Measurements from ENCODE around the gene TMC3. TPM values are rescaled to one million over a fixed set of nuclear protein-coding genes. Genes with fewer than 3 reads are reported as not detected.

Gene TMC3
- total and polyA plus RNA-seq, 7 donors, result not detected

- Histone ChIP-seq H3K36me3 (ENCODE audit: insufficient read depth in 1 of 2, low read depth in 1 of 2) (no peaks in the 10 kb centered on the region), H3K4me1 (no peaks in the 10 kb centered on the region), H3K9me3 (no peaks in the 10 kb centered on the region), H3K27me3 (ENCODE audit: insufficient read depth in 3 of 3, low read length in 2 of 3) (peaks cover 0 to 10% (median 0%) of the 10 kb centered on the region in 3 donors), H3K27ac (no peak overlapping the region), H3K4me3 (no peak overlapping the region)
- no peak for TF ChIP-seq CTCF (IDR thresholded peaks at IDR 0.05)
- 89 to 95% (median 89%) methylated on average over 4 of the region's 4 CpGs for WGBS, 3 donors
- DNase-seq, result no peak
- intact Hi-C loops (cut with DNase I), result no loop called here
- no peak for ATAC-seq
These were observed 37.4 kb downstream of the TMC3 start for GRCh38 chr15:81336568-81336967.

GRCh38 chr15:81335631-81336030 is 38.4 kb downstream of the TMC3 start:
- no peak overlapping the region for H3K4me3 ChIP-seq
- H3K9me3 ChIP-seq, result no peaks in the 10 kb centered on the region
- no peaks in the 10 kb centered on the region for H3K4me1 ChIP-seq
- no peak overlapping the region for H3K27ac ChIP-seq
- peaks cover 0 to 10% (median 0%) of the 10 kb centered on the region in 3 donors for H3K27me3 ChIP-seq (ENCODE audit: insufficient read depth in 3 of 3, low read length in 2 of 3)
- WGBS, 3 donors, result 82 to 85% (median 85%) methylated on average over 4 of the region's 4 CpGs
- no peaks in the 10 kb centered on the region for H3K36me3 ChIP-seq (ENCODE audit: insufficient read depth in 1 of 2, low read depth in 1 of 2)
- no peak for TF ChIP-seq CTCF (IDR thresholded peaks at IDR 0.05)
- no peak for DNase-seq
- no peak for ATAC-seq
- intact Hi-C loops (cut with DNase I), result no loop called here

GRCh38 chr15:81334768-81335435 is 39.1 kb downstream of the TMC3 start:
- intact Hi-C loops (cut with DNase I), result loop anchor here in 1 of 2 donors (5.0 kb wide), 1 partner anchor 58 kb away; no protein-coding TSS in a partner anchor
- peaks cover 0 to 10% (median 0%) of the 10 kb centered on the region in 3 donors for H3K27me3 ChIP-seq (ENCODE audit: insufficient read depth in 3 of 3, low read length in 2 of 3)
- no peaks in the 10 kb centered on the region for H3K9me3 ChIP-seq
- WGBS, 3 donors, result 72 to 78% (median 75%) methylated on average over 10 of the region's 10 CpGs
- H3K27ac ChIP-seq, result no peak overlapping the region
- no peak for TF ChIP-seq CTCF (IDR thresholded peaks at IDR 0.05)
- no peak overlapping the region for H3K4me3 ChIP-seq
- ATAC-seq (no peak), DNase-seq (no peak)
- no peaks in the 10 kb centered on the region for H3K4me1 ChIP-seq
- H3K36me3 ChIP-seq (ENCODE audit: insufficient read depth in 1 of 2, low read depth in 1 of 2), result no peaks in the 10 kb centered on the region

- WGBS, 3 donors, result 93 to 98% (median 95%) methylated on average over 3 of the region's 3 CpGs
- no peak overlapping the region for H3K4me3 ChIP-seq
- intact Hi-C loops (cut with DNase I), result loop anchor here in 1 of 2 donors (5.0 kb wide), 1 partner anchor 56 kb away; no protein-coding TSS in a partner anchor
- no peak for TF ChIP-seq CTCF (IDR thresholded peaks at IDR 0.05)
- H3K9me3 ChIP-seq, result no peaks in the 10 kb centered on the region
- no peaks in the 10 kb centered on the region for H3K36me3 ChIP-seq (ENCODE audit: insufficient read depth in 1 of 2, low read depth in 1 of 2)
- ATAC-seq, result no peak
- no peak overlapping the region for H3K27ac ChIP-seq
- H3K4me1 ChIP-seq, result no peaks in the 10 kb centered on the region
- no peak for DNase-seq
- peaks cover 0 to 10% (median 0%) of the 10 kb centered on the region in 3 donors for H3K27me3 ChIP-seq (ENCODE audit: insufficient read depth in 3 of 3, low read length in 2 of 3)
These were observed 40.6 kb downstream of the TMC3 start for GRCh38 chr15:81333363-81333762.
